H1 (cell line): ENCODE results near the gene ADGB. TPM values are rescaled to one million over a fixed set of nuclear protein-coding genes. Genes with fewer than 3 reads are reported as not detected.
"Not testable (repeated sequence)": the region's sequence is repeated elsewhere in the genome, so short reads cannot be mapped to it uniquely, and the experiment has no call there.

Source experiments
- CTCF ChIA-PET: fragments of 300-600 bp; sonication (Branson Sonifier 250); formaldehyde crosslinking; loops from one replicate; lab custom pipeline; 2021; ENCODE audit not compliant: partially characterized antibody; lab: Charles Lee
- POLR2A ChIA-PET: fragments of 300-600 bp; sonication (Branson Sonifier 250); formaldehyde crosslinking; loops from one replicate; lab custom pipeline; 2021; ENCODE audit warnings: inconsistent platforms; ENCODE audit not compliant: partially characterized antibody; lab: Charles Lee
- DNase-seq, 2 experiments: peaks; one replicate each; pipeline versions ENCODE4 v3.0.0 to v3.0.0-alpha.2; 2010 to 2022; ENCODE audit warnings: low spot score in 2 of 2, low read depth in 1 of 2, mixed read lengths in 1 of 2
- FAIRE-seq: peaks from 2 replicates; lab custom pipeline; 2011; peaks lifted over from hg19 to GRCh38; lab: Jason Lieb, UNC
- H2AFZ ChIP-seq: 2 replicates; pipeline ENCODE4 v1.8.1; 2012; ENCODE audit warnings: low read length, inconsistent platforms
- H2AK5ac ChIP-seq: 2 replicates; pipeline ENCODE4 v1.6.1; 2013; ENCODE audit warnings: low read depth, low read length
- H2BK120ac ChIP-seq: replicated peaks from 2 replicates; pipeline ENCODE3; 2013; ENCODE audit warnings: low read depth, low read length, inconsistent platforms
- H2BK12ac ChIP-seq: 2 replicates; pipeline ENCODE4 v1.6.1; 2013; ENCODE audit warnings: low read depth, low read length
- H2BK15ac ChIP-seq: 2 replicates; pipeline ENCODE4 v1.6.1; 2013; ENCODE audit warnings: low read length
- H2BK20ac ChIP-seq: 2 replicates; pipeline ENCODE4 v1.6.1; 2013; ENCODE audit warnings: low read length
- H2BK5ac ChIP-seq: 2 replicates; pipeline ENCODE4 v1.6.1; 2013; ENCODE audit warnings: low read depth, low read length
- H3K14ac ChIP-seq: 2 replicates; pipeline ENCODE4 v1.6.1; 2013; ENCODE audit warnings: inconsistent platforms; ENCODE audit not compliant: insufficient read length
- H3K18ac ChIP-seq: 2 replicates; pipeline ENCODE4 v1.6.1; 2013; ENCODE audit warnings: low read length; ENCODE audit errors: extremely low read depth
- H3K23ac ChIP-seq: 2 replicates; pipeline ENCODE4 v1.6.1; 2013; ENCODE audit warnings: inconsistent platforms; ENCODE audit not compliant: insufficient read length
- H3K23me2 ChIP-seq: 2 replicates; pipeline ENCODE4 v1.6.1; 2013; ENCODE audit warnings: low read depth, low read length
- H3K27ac ChIP-seq: 2 replicates; pipeline ENCODE4 v1.6.1; 2011; ENCODE audit warnings: low read depth, low read length, inconsistent platforms
- H3K27me3 ChIP-seq, 4 experiments: replicated peaks in 1 of 4; 1 replicate in 1 of 4; 2 replicates in 3 of 4; pipeline versions ENCODE4 v1.6.1 to v1.8.1; 2011 to 2013; ENCODE audit warnings: low read length in 3 of 4, mild to moderate bottlenecking in 3 of 4, inconsistent platforms in 2 of 4, mixed read lengths in 2 of 4, moderate library complexity in 1 of 4; ENCODE audit not compliant: control insufficient read depth in 3 of 4, insufficient read depth in 3 of 4; ENCODE audit errors: extremely low read depth in 1 of 4
- H3K36me3 ChIP-seq, 4 experiments: 2 replicates each; pipeline versions ENCODE4 v1.6.1 to v1.8.1; 2011 to 2013; ENCODE audit warnings: mild to moderate bottlenecking in 4 of 4, low read length in 3 of 4, moderate library complexity in 2 of 4, control low read depth in 1 of 4, inconsistent platforms in 1 of 4; ENCODE audit not compliant: insufficient read depth in 4 of 4, control insufficient read depth in 2 of 4
- H3K4ac ChIP-seq: replicated peaks from 2 replicates; pipeline ENCODE3; 2013; ENCODE audit warnings: low read length, low read depth, mixed read lengths, inconsistent platforms; ENCODE audit not compliant: insufficient read length
- H3K4me1 ChIP-seq, 4 experiments: replicated peaks in 1 of 4; 1 replicate in 1 of 4; 2 replicates in 3 of 4; pipeline versions ENCODE4 v1.6.1 to v1.8.1; 2011 to 2013; ENCODE audit warnings: low read length in 3 of 4, inconsistent platforms in 2 of 4, mixed read lengths in 1 of 4; ENCODE audit not compliant: insufficient read depth in 4 of 4, control insufficient read depth in 3 of 4
- H3K4me2 ChIP-seq, 2 experiments: 2 replicates each; pipeline versions ENCODE4 v1.6.1 to v1.8.1; 2011 to 2013; ENCODE audit warnings: low read depth in 2 of 2, low read length in 2 of 2, control low read depth in 1 of 2, inconsistent platforms in 1 of 2, mild to moderate bottlenecking in 1 of 2; ENCODE audit not compliant: insufficient read depth in 1 of 2
- H3K4me3 ChIP-seq, 4 experiments: fragments of 200-600, 300-600 bp in 1 of 4; sonication (generic), shearing (Covaris generic), sonication (Bioruptor Twin) in 1 of 4; 2 replicates each; pipeline versions ENCODE4 v1.5.1 to v1.8.1; 2011 to 2016; ENCODE audit warnings: low read length in 4 of 4, low read depth in 3 of 4, control low read depth in 2 of 4, inconsistent platforms in 2 of 4, mild to moderate bottlenecking in 2 of 4, mixed read lengths in 1 of 4, moderate library complexity in 1 of 4; ENCODE audit not compliant: insufficient read depth in 2 of 4; ENCODE audit errors: extremely low read depth in 1 of 4
- H3K56ac ChIP-seq: replicated peaks from 2 replicates; pipeline ENCODE3; 2013; ENCODE audit warnings: low read depth, mild to moderate bottlenecking, mixed read lengths, low read length, inconsistent platforms; ENCODE audit not compliant: insufficient read length
- H3K79me1 ChIP-seq: 2 replicates; pipeline ENCODE4 v1.6.1; 2013; ENCODE audit warnings: low read depth, low read length, control low read depth
- H3K79me2 ChIP-seq, 2 experiments: 2 replicates each; pipeline versions ENCODE4 v1.6.1 to v1.8.1; 2012 to 2013; ENCODE audit warnings: low read length in 2 of 2, mild to moderate bottlenecking in 2 of 2, inconsistent platforms in 1 of 2; ENCODE audit not compliant: insufficient read depth in 2 of 2, control insufficient read depth in 1 of 2
- H3K9ac ChIP-seq, 4 experiments: replicated peaks in 1 of 4; 1 replicate in 1 of 4; 2 replicates in 3 of 4; pipeline versions ENCODE4 v1.6.1 to v1.8.1; 2011 to 2013; ENCODE audit warnings: low read depth in 3 of 4, low read length in 3 of 4, control low read depth in 2 of 4, mild to moderate bottlenecking in 2 of 4, moderate library complexity in 2 of 4, inconsistent platforms in 1 of 4; ENCODE audit errors: extremely low read depth in 1 of 4
- H3K9me3 ChIP-seq, 2 experiments: 2 replicates each; pipeline versions ENCODE4 v1.6.1 to v1.8.1; 2012 to 2013; ENCODE audit warnings: mild to moderate bottlenecking in 2 of 2, moderate library complexity in 2 of 2, control low read depth in 1 of 2, inconsistent platforms in 1 of 2, low read depth in 1 of 2, low read length in 1 of 2, mixed read lengths in 1 of 2; ENCODE audit not compliant: insufficient read depth in 2 of 2
- H4K20me1 ChIP-seq, 2 experiments: replicated peaks in 1 of 2; 2 replicates each; pipeline versions ENCODE3 to v1.8.1; 2011 to 2013; ENCODE audit warnings: inconsistent platforms in 2 of 2, low read length in 2 of 2, mild to moderate bottlenecking in 1 of 2; ENCODE audit not compliant: insufficient read depth in 2 of 2, control insufficient read depth in 1 of 2
- H4K5ac ChIP-seq: 2 replicates; pipeline ENCODE4 v1.6.1; 2013; ENCODE audit warnings: low read length, low read depth, mixed read lengths, inconsistent platforms; ENCODE audit not compliant: insufficient read length
- H4K8ac ChIP-seq: 2 replicates; pipeline ENCODE4 v1.8.0; 2013; ENCODE audit warnings: mild to moderate bottlenecking, moderate library complexity, low read length, inconsistent platforms; ENCODE audit not compliant: insufficient read depth; ENCODE audit errors: extremely low read depth
- H4K91ac ChIP-seq: replicated peaks from 2 replicates; pipeline ENCODE3; 2013; ENCODE audit warnings: low read length, mixed read lengths, inconsistent platforms; ENCODE audit not compliant: insufficient read length
- WGBS, 2 experiments: shearing (Covaris generic) in 1 of 2; methylation state at CpG; one replicate each; pipeline versions ENCODE4 v1.1.6 to v1.1.7; 2013 to 2015; ENCODE audit warnings: low lambda C conversion rate in 2 of 2, mixed read lengths in 2 of 2, inconsistent platforms in 1 of 2, low coverage in 1 of 2, missing lambda C conversion rate in 1 of 2; ENCODE audit not compliant: insufficient replicate concordance in 2 of 2, insufficient coverage in 1 of 2, insufficient read length in 1 of 2; ENCODE audit errors: extremely low coverage in 1 of 2, missing lambda C conversion rate in 1 of 2; 5-methylcytosine and 5-hydroxymethylcytosine counted together
- polyA plus RNA-seq, 7 experiments: library from polyadenylated mRNA; depleted of rRNA in 3 of 7; stranded (reverse) in 5 of 7; unstranded in 2 of 7; fragments of >200 nt in 5 of 7; fragments of 200-250 nt in 2 of 7; gene quantifications; 1 replicate in 5 of 7; 2 replicates in 1 of 7; 4 replicates in 1 of 7; pipeline versions ENCODE4 v1.2.1 to v1.2.3, GENCODE V29; 2011 to 2013; ENCODE audit warnings: missing spikeins in 2 of 7, mixed read lengths in 2 of 7
- total RNA-seq: library from RNA; stranded (reverse); fragmentation: NEBNext Ultra II Directional; extraction: Animal tissue kit (Norgen Biotek cat#: 25700); gene quantifications from 2 replicates; pipeline ENCODE4 v1.2.1, GENCODE V29; 2021

ADGB gene
- total and polyA plus RNA-seq, 2 of the 8 experiments (the other 6 are each of a cell fraction or from before 2014, with no cell fraction given): not detected

DNA sequence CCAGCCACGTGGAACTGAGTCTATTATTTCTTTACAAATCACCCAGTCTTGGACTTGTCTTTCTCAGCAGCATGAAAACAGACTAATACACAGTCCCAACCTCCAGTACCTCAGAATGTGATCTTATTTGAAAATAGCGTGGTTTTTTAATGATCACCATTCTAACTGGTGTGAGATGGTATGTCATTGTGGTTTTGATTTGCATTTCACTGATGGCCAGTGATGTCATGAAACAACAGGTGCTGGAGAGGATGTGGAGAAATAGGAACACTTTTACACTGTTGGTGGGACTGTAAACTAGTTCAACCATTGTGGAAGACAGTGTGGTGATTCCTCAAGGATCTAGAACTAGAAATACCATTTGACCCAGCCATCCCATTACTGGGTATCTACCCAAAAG is 32.1 kb upstream of the ADGB start:
- 88% methylated on average over 2 of the region's 2 CpGs; no CpG with 5 or more reads in 1 of the 2 experiments for whole genome bisulfite sequencing, 2 experiments
- not testable (repeated sequence) for FAIRE-seq, H2AK5ac ChIP-seq

DNA sequence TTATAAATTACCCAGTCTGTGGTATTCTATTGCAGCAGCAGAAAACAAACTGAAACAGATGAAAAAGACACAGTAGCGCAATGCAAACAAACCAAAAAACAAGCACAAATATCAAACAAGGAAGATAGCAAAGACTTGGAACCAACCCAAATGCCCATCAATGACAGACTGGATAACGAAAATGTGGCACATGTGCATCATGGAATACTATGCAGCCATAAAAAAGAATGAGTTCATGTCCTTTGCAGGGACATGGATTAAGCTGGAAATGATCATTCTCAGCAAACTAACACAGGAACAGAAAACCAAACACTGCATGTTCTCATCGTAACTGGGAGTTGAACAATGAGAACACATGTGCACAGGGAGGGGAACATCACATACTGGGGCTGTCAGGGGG is 30.2 kb upstream of the ADGB start:
- H2BK120ac ChIP-seq, H4K8ac ChIP-seq, H3K14ac ChIP-seq, H3K79me1 ChIP-seq, H3K56ac ChIP-seq, H3K4me2 ChIP-seq, H3K23me2 ChIP-seq, H3K27me3 ChIP-seq, POLR2A ChIA-PET, H2BK5ac ChIP-seq, H2AK5ac ChIP-seq, H2BK20ac ChIP-seq, H3K79me2 ChIP-seq, H2AFZ ChIP-seq, H4K20me1 ChIP-seq, H4K5ac ChIP-seq, H2BK12ac ChIP-seq, H3K27ac ChIP-seq, H3K36me3 ChIP-seq, H3K4ac ChIP-seq, H3K4me1 ChIP-seq, H3K23ac ChIP-seq, H3K9ac ChIP-seq, H3K9me3 ChIP-seq, H3K4me3 ChIP-seq, H3K18ac ChIP-seq, DNase-seq, H4K91ac ChIP-seq, CTCF ChIA-PET, FAIRE-seq, H2BK15ac ChIP-seq: not testable (repeated sequence)
- WGBS, 2 experiments: 95% methylated on average over 3 of the region's 3 CpGs; no CpG with 5 or more reads in 1 of the 2 experiments

More for the DNA sequence above, 32.1 kb upstream of the ADGB start:
- H3K36me3 ChIP-seq, H3K4me3 ChIP-seq, CTCF ChIA-PET, H2BK12ac ChIP-seq, H3K27ac ChIP-seq, H3K18ac ChIP-seq, H2BK15ac ChIP-seq, H3K27me3 ChIP-seq, H3K4me1 ChIP-seq, H3K79me1 ChIP-seq, DNase-seq, H2AFZ ChIP-seq, H3K4me2 ChIP-seq, H3K9me3 ChIP-seq, H3K79me2 ChIP-seq, H2BK20ac ChIP-seq, H4K20me1 ChIP-seq, H4K8ac ChIP-seq, H3K56ac ChIP-seq, H3K23me2 ChIP-seq, H2BK5ac ChIP-seq, H4K91ac ChIP-seq, H3K4ac ChIP-seq, H3K9ac ChIP-seq, H2BK120ac ChIP-seq, H3K14ac ChIP-seq, POLR2A ChIA-PET, H3K23ac ChIP-seq, H4K5ac ChIP-seq: not testable (repeated sequence)
